B cell (primary cell): Measurements from ENCODE around the gene URB1.

ENCODE experiments used
- CTCF ChIP-seq: fragments of 200-600 bp; IDR thresholded peaks from one replicate; pipeline ENCODE4 v1.8.0; 2022; ENCODE audit warnings: antibody characterized with exemption, mild to moderate bottlenecking
- EZH2 ChIP-seq: IDR thresholded peaks from 2 replicates; pipeline ENCODE4 v1.6.1; 2012; ENCODE audit warnings: borderline replicate concordance, low read depth, mild to moderate bottlenecking, moderate library complexity, low read length; ENCODE audit not compliant: insufficient read depth, poor library complexity, severe bottlenecking

GRCh38 chr21:32336711-32337110, 56.1 kb downstream of the URB1 start:
- TF ChIP-seq CTCF (no peak), EZH2 (no peak)
